Measurements from ENCODE around the gene VAT1L.

DNA sequence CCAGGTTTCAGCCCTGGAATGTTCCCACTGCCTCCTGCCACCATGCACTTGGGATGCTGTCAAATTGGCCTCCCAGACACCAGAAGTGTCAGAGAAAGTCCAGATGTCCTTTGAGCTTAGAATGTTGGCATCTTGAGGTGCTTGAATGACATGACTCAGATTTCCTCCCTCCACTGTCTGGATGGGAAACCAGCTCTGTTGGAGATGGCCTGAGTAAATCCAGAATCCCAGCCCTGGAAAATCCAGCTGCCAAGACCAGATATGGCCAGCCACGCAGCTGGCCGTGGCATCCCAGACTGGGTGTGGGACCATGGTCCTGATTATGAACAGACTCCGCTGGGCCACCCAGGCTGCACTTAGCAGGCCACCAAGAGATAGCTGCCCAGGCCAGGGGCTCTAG lies 177.0 kb downstream of the VAT1L start:
- TF ChIP-seq CTCF (conservative IDR thresholded peaks at IDR 0.05 in 1 of 2, IDR thresholded peaks at IDR 0.05 in 1 of 2; ENCODE audit: low read depth in 1 of 2, low read length in 2 of 2): no peak
- TF ChIP-seq EZH2 (IDR thresholded peaks at IDR 0.05; ENCODE audit: low read length, missing control alignments): no peak
